ENCODE results near the gene NAT9. TPM values are rescaled to one million over a fixed set of nuclear protein-coding genes. Genes with fewer than 3 reads are reported as not detected.

The NAT9 gene
- total RNA-seq, 4 donors from 2014 or later = 18.3 to 34.4 (median 27.6) TPM

DNA sequence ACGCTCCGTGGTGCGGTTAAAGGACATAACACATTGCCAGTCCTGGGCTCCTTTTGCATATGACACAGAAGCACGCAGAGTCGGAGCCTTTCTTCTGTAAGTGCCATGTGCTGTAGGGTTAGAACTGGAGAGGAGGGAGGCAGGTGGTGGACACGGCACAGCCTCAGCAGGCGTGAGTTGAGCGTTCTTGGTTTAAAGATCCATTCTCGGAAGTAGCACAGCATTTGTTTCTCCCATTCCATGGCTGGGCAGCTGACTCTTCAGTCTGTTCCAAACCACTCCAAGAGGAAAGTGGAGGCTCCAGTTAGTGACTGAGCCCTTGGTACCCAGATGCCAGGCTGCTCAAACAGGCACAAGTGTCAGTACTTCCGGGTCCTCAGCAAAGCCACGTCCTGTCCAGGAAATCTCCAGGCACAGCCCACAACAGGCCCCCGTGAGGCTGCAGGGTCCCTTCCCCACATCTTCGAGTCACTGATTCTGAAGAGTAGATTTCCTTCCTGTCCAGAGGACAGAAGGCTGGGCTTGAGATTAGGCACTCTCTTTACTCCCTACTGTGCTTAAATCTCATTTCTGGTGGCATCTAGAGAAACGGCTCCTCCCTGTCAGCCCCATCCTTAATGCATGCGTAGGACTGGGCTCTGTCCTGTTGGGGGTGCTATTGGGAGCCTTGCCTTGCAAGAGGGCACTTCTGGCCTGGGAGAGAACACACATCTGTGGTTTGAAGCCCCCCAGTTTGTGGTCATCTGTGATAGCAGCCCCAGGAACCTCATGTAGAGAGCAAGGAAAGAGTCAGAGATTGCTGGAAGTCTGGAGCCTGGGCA lies 39.6 kb upstream of the NAT9 start:
- Histone ChIP-seq H3K27ac (no peak overlapping the region), H3K27me3 (no peaks in the 10 kb centered on the region), H3K4me1 (no peaks in the 10 kb centered on the region), H3K9me3 (no peaks in the 10 kb centered on the region), H3K36me3 (no peaks in the 10 kb centered on the region), H3K4me3 (no peak overlapping the region)
- 87% methylated on average over 15 of the region's 15 CpGs; no CpG with 5 or more reads in 1 of the 2 donors for WGBS, 2 donors (ENCODE audit: low coverage in 1 of 2)
- no peak for DNase-seq
- no peak for TF ChIP-seq POLR2AphosphoS5 (IDR thresholded peaks at IDR 0.05)
- no peak for TF ChIP-seq EP300 (IDR thresholded peaks at IDR 0.05; ENCODE audit: low read depth)
- TF ChIP-seq POLR2A (IDR thresholded peaks at IDR 0.05) = no peak
- in situ Hi-C loops (cut with MboI; ENCODE audit: low pct_ligation_motif_present in 1 of 4, low pct_unique_long_range_greater_than_20kb in 1 of 4, low sequenced_read_pairs in 3 of 4) = no loop called here
- intact Hi-C loops (cut with DNase I; ENCODE audit: low total_unique reads) = no loop called here

GRCh38 chr17:74815067-74815466 lies 38.9 kb upstream of the NAT9 start:
- no peaks in the 10 kb centered on the region for H3K27me3 ChIP-seq
- no peaks in the 10 kb centered on the region for H3K4me1 ChIP-seq
- in situ Hi-C loops (cut with MboI; ENCODE audit: low pct_ligation_motif_present in 1 of 4, low pct_unique_long_range_greater_than_20kb in 1 of 4, low sequenced_read_pairs in 3 of 4) (no loop called here), intact Hi-C loops (cut with DNase I; ENCODE audit: low total_unique reads) (no loop called here)
- no peak overlapping the region for H3K27ac ChIP-seq
- H3K36me3 ChIP-seq = no peaks in the 10 kb centered on the region
- no peak overlapping the region for H3K4me3 ChIP-seq
- TF ChIP-seq, protein P1, sequence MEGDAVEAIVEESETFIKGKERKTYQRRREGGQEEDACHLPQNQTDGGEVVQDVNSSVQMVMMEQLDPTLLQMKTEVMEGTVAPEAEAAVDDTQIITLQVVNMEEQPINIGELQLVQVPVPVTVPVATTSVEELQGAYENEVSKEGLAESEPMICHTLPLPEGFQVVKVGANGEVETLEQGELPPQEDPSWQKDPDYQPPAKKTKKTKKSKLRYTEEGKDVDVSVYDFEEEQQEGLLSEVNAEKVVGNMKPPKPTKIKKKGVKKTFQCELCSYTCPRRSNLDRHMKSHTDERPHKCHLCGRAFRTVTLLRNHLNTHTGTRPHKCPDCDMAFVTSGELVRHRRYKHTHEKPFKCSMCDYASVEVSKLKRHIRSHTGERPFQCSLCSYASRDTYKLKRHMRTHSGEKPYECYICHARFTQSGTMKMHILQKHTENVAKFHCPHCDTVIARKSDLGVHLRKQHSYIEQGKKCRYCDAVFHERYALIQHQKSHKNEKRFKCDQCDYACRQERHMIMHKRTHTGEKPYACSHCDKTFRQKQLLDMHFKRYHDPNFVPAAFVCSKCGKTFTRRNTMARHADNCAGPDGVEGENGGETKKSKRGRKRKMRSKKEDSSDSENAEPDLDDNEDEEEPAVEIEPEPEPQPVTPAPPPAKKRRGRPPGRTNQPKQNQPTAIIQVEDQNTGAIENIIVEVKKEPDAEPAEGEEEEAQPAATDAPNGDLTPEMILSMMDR (IDR thresholded peaks at IDR 0.05) = no peak
- TF ChIP-seq POLR2AphosphoS5 (IDR thresholded peaks at IDR 0.05) (no peak), EP300 (IDR thresholded peaks at IDR 0.05; ENCODE audit: low read depth) (no peak), POLR2A (IDR thresholded peaks at IDR 0.05) (no peak)
- no peak for DNase-seq
- WGBS, 2 donors (ENCODE audit: low coverage in 1 of 2) = 93 to 94% methylated on average over 3 to 7 of the region's 7 CpGs
- no peaks in the 10 kb centered on the region for H3K9me3 ChIP-seq

- no peaks in the 10 kb centered on the region for H3K4me1 ChIP-seq
- no peak for TF ChIP-seq EP300 (IDR thresholded peaks at IDR 0.05; ENCODE audit: low read depth)
- TF ChIP-seq POLR2A (IDR thresholded peaks at IDR 0.05) = no peak
- TF ChIP-seq, protein P1 (IDR thresholded peaks at IDR 0.05) = no peak
- no peak for TF ChIP-seq POLR2AphosphoS5 (IDR thresholded peaks at IDR 0.05)
- no peak overlapping the region for H3K4me3 ChIP-seq
- H3K36me3 ChIP-seq = no peaks in the 10 kb centered on the region
- no peak for DNase-seq
- H3K9me3 ChIP-seq = no peaks in the 10 kb centered on the region
- no peaks in the 10 kb centered on the region for H3K27me3 ChIP-seq
- H3K27ac ChIP-seq = no peak overlapping the region
- WGBS, 2 donors (ENCODE audit: low coverage in 1 of 2) = 83% methylated on average over 4 of the region's 5 CpGs; no CpG with 5 or more reads in 1 of the 2 donors
- intact Hi-C loops (cut with DNase I; ENCODE audit: low total_unique reads) = no loop called here
- in situ Hi-C loops (cut with MboI; ENCODE audit: low pct_ligation_motif_present in 1 of 4, low pct_unique_long_range_greater_than_20kb in 1 of 4, low sequenced_read_pairs in 3 of 4) = no loop called here
Measured at GRCh38 chr17:74814453-74814852, 38.3 kb upstream of the NAT9 start.

GRCh38 chr17:74812109-74813009 lies 36.2 kb upstream of the NAT9 start:
- Histone ChIP-seq H3K4me1 (no peaks in the 10 kb centered on the region), H3K4me3 (no peak overlapping the region), H3K27me3 (no peaks in the 10 kb centered on the region), H3K9me3 (no peaks in the 10 kb centered on the region), H3K27ac (no peak overlapping the region), H3K36me3 (no peaks in the 10 kb centered on the region)
- DNase-seq = no peak
- in situ Hi-C loops (cut with MboI; ENCODE audit: low pct_ligation_motif_present in 1 of 4, low pct_unique_long_range_greater_than_20kb in 1 of 4, low sequenced_read_pairs in 3 of 4) (no loop called here), intact Hi-C loops (cut with DNase I; ENCODE audit: low total_unique reads) (no loop called here)
- TF ChIP-seq POLR2AphosphoS5 (IDR thresholded peaks at IDR 0.05) (no peak), EP300 (IDR thresholded peaks at IDR 0.05; ENCODE audit: low read depth) (no peak), POLR2A (IDR thresholded peaks at IDR 0.05) (no peak)
- TF ChIP-seq, protein P1 (IDR thresholded peaks at IDR 0.05) = no peak
- WGBS, 2 donors (ENCODE audit: low coverage in 1 of 2) = 71% methylated on average over 23 of the region's 23 CpGs; no CpG with 5 or more reads in 1 of the 2 donors
